GM11168 (cell line): ENCODE data around the gene DCUN1D3.

Source experiments
- in situ Hi-C: fragments of 300-500 bp; cut with MboI; formaldehyde crosslinking; loops from one replicate; pipeline ENCODE4 v1.12.0; 2022; ENCODE audit warnings: low sequenced_read_pairs; ENCODE audit not compliant: unreplicated experiment

The DCUN1D3 gene

DNA sequence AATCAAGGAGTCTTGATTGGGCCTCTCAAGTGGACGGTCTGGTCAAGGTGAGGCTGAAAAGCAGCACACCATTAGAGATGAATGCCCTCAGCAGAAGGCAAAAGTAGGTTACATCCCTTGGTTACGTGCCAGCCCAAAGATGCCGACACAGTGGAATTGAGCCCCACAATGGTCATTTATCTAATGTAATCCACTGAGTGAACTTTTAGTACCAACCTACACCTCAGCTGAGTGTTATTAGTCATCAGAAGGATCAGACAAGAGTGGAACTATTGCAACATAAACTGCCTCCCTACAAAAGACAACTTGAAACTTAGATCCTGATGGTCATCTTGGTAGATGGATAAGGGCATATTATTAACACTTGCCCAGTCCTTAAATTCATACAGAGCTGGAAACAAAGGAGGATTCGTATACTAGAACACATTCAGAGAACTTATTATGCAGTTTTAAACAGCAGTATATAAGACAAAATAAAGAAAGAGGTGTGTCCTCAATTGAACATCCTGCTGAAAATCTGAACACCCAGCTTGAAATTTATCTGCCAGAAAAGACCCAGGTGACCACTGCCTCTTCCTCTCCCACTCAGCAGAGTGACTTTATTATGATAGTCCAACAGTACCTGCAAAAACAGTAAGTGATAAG is 2.8 kb downstream of the DCUN1D3 start:
- in situ Hi-C loops, result no loop called here

GRCh38 chr16:20894388-20894787 is 5.8 kb downstream of the DCUN1D3 start:
- in situ Hi-C loops, result no loop called here

DNA sequence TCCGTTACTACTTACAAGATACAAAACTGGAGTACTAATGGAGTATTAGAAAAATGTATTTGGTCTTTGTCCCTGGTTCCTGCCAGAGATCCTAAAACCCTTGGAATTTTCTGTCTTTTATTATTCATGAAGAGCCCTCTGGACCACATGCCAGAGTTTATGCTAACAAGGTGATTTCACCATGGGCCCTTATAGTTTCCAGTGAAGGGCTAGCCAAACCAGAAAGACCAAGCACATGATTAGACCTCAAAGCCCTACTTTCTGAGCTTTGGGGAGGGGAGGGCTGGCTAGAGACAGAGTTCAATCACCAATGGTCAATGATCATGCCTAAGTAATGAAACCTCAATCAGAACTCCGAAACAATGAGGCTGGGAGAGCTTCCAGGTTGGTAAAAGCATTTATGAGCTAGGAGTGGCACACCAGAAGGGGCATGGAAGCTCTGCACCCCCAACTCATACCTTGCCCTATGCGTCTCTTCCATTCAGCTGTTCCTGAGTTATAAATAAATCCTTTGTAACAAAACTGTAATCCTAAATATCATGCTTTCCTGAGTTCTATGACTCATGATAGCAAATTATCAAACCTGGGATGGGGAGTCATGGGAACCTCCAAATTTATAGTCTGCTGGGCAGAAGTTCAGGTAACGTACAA is 10.4 kb downstream of the DCUN1D3 start:
- in situ Hi-C loops, result no loop called here

- in situ Hi-C loops, result no loop called here
Observed at GRCh38 chr16:20887207-20887606, 13.0 kb downstream of the DCUN1D3 start.

DNA sequence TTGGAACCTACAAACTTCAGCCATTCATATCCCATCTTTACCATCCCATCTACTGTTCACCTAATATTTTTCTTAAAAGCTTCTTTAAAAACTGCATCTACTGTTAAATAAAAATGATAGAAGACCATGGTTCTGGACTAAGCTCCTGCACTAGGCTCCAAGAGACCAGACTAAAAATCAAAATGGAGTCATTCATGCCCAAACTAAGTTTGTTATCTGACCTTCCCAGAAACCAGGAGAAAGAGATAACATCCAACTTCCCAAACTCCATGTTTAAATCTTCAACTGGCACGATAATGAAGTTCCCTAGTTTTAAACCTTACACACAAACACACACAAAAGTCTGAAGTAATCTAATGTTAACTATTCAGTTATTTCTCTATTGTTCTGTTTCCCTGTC is 13.8 kb downstream of the DCUN1D3 start:
- in situ Hi-C loops, result no loop called here

GRCh38 chr16:20884240-20884556 is 16.0 kb downstream of the DCUN1D3 start:
- in situ Hi-C loops, result no loop called here

- in situ Hi-C loops, result no loop called here
Observed at GRCh38 chr16:20883554-20884239, 16.5 kb downstream of the DCUN1D3 start.

DNA sequence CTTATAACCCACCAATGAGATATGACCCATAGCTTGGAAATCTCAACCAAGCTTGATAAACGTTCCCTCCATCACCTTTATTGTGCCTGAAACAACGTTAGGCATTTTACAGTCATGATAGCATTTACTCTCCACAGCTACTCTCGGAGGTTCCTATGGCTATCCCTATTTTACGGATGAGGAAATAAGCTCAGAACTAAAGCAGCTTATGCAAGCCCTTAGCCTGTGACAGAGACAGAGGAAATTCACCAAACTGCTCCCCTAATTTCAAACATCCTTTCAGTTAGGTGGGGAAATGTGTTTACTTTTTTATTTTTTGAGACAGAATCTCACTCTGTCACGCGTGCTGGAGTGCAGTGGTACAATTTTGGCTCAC is 18.7 kb downstream of the DCUN1D3 start:
- in situ Hi-C loops, result no loop called here

- in situ Hi-C loops, result no loop called here
Observed at GRCh38 chr16:20880867-20881502, 19.2 kb downstream of the DCUN1D3 start.

- in situ Hi-C loops, result no loop called here
Observed at GRCh38 chr16:20879175-20880040, 20.8 kb downstream of the DCUN1D3 start.

GRCh38 chr16:20878682-20879147 is 21.4 kb downstream of the DCUN1D3 start:
- in situ Hi-C loops, result no loop called here

- in situ Hi-C loops, result no loop called here
Observed at GRCh38 chr16:20875355-20875650, 24.9 kb downstream of the DCUN1D3 start.

GRCh38 chr16:20874088-20874581 is 26.0 kb downstream of the DCUN1D3 start:
- in situ Hi-C loops, result no loop called here

- in situ Hi-C loops, result no loop called here
Observed at GRCh38 chr16:20873331-20873730, 26.8 kb downstream of the DCUN1D3 start.

GRCh38 chr16:20871941-20872815 is 28.0 kb downstream of the DCUN1D3 start:
- in situ Hi-C loops, result no loop called here

GRCh38 chr16:20871258-20871657 is 28.9 kb downstream of the DCUN1D3 start:
- in situ Hi-C loops, result no loop called here

- in situ Hi-C loops, result no loop called here
Observed at GRCh38 chr16:20870122-20870820, 29.9 kb downstream of the DCUN1D3 start.

GRCh38 chr16:20868890-20869289 is 31.3 kb downstream of the DCUN1D3 start:
- in situ Hi-C loops, result no loop called here

DNA sequence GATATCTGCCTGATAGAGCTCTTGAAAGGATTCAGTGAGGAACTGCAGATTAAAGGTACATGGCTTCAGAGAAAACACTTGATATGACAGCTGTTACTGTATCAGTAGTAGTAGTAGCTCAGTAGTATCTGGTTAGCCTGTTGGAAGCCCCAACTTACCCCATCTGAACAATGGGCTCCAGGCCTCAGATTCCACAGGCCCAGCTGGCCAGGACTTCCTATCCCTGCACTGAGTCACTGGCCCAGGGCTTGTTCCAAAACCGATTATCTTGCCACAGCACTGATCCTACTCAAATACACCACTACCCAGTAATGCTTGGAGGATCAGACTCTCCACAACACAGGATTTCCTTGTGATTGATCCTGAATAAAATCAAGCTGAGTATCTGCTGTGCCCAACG is 32.6 kb downstream of the DCUN1D3 start:
- in situ Hi-C loops, result no loop called here
